WI38 (cell line): Measurements from ENCODE around the gene RNH1.
A peak's percentile ranks its signal among the peaks of the same experiment; 100 is the strongest.

Source experiments
- H3K4me3 ChIP-seq: 2 replicates; pipeline ENCODE4 v1.5.1; 2011; ENCODE audit warnings: low read depth, mild to moderate bottlenecking, control low read depth, low read length
- TF ChIP-seq, protein P1 (sequence below): IDR thresholded peaks from 2 replicates; pipeline ENCODE4 v1.5.1; 2012; ENCODE audit warnings: low read depth, mild to moderate bottlenecking, control low read depth, low read length

Gene RNH1

DNA sequence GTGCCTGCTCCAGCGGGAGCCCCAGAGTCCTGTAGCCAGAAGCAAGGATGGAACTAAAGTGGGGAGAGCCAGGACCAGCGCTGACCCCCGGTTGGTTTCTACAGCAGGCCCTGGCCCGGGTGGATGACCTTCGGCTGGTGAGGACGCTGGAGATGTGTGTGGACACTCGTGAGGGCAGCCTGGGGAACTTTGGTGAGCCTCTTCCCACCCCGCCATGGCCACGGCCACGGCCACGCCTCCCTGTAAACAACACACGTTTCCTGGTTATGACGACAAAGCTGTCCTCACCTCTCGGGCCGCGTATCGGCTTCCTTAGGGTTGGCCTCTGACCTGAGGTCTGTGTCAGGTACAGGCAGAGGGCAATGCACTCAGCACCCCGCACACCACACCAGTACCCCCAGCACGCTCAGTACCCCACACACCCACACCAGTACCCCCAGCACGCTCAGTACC, 34.4 kb upstream of the RNH1 start:
- no peak overlapping the region for H3K4me3 ChIP-seq
- TF ChIP-seq, protein P1, sequence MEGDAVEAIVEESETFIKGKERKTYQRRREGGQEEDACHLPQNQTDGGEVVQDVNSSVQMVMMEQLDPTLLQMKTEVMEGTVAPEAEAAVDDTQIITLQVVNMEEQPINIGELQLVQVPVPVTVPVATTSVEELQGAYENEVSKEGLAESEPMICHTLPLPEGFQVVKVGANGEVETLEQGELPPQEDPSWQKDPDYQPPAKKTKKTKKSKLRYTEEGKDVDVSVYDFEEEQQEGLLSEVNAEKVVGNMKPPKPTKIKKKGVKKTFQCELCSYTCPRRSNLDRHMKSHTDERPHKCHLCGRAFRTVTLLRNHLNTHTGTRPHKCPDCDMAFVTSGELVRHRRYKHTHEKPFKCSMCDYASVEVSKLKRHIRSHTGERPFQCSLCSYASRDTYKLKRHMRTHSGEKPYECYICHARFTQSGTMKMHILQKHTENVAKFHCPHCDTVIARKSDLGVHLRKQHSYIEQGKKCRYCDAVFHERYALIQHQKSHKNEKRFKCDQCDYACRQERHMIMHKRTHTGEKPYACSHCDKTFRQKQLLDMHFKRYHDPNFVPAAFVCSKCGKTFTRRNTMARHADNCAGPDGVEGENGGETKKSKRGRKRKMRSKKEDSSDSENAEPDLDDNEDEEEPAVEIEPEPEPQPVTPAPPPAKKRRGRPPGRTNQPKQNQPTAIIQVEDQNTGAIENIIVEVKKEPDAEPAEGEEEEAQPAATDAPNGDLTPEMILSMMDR: no peak

DNA sequence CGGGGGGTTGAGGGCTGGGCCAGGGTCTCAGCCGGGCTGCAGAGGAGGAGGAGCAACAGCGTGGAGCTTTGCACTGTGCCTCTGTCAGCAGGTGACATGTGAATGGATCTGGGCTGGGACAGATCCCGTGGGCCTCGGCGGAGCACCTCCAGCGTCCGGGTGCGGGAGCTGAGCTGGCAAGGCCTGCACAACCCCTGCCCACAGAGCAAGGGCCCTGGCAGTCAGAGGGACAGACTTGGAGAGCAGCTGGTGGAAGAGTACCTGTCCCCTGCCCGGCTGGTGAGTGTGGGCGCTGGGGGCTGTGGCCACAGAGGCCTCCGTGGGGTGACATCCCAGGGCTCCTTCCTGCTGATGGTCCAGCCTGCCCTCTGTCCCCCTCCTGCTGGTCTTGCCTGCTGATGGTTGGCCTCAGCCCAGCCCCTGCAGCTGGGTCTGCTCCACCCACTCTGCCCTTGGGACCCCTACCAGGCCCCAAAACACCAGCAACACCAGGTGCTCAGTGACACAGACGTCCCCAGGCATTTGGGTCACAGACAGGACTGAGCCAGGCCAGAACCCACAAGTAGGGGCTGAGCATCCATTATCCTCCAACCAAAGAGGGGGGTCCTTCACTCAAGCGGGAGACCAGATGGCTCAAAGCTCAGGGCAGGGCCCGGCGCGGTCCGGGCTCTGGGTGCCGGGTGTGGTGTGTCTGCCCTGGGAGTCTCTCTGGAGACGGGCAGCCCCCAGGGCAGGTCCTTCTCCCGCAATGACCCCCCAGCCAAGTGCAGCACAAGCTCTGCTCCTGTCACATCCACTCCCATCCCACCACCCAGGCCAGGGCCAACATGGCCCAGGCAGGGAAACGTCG, 33.8 kb upstream of the RNH1 start:
- H3K4me3 ChIP-seq: no peak overlapping the region
- TF ChIP-seq, protein P1: no peak

DNA sequence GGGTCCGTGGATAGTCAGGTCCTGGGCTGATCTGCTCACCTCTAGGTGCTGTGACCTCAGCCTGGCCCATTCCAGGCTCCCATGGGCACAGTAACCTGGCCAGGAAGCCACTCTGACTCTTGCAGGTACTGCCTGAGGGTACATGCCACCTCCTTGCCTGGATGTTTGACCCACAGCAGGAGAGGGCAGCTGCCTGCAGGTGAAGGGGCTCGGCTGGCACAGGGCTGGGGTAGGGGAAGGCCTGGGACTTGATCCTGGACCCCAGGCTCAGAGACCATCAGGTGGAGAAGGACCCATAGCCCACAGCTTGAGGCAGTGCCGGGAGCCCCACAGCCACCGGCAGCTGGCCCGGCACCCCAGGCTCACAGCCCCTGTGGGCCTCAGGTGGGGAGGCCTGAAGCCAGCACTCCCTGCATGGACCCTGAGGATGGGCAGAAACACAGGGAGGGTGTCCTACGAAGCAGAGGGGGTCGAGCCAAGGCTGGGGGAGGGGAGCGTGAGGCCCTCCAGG, 33.0 kb upstream of the RNH1 start:
- TF ChIP-seq, protein P1: no peak
- H3K4me3 ChIP-seq: no peak overlapping the region

DNA sequence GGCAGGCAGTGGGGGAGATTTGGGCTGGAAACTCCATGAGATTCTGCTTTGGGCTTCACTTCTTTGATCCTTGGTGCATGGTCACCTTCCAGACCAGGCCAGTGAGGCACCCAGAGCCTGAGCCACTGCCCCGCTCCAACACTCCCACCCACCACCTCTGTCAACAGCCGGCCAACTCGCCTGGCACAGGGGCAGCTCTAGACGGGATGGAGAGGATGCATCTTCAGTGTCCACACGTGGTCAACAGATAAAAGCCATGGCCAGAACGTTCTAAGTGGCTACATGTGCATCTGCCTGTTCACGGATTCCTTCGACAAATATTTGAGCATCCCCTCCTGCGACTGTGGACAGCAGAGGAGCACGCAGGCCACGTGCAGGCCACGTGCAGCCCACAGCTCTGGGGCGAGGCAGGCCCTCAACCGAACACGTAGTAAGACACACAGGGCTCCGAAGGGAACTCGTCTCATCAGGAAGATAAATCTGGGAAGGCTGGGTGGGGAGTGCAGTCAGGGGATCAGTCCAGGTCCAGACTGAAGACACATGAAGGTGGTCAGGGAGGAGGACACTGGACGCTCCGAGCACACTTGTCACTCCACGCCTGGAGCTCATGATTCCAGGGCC, 31.5 kb upstream of the RNH1 start:
- no peak overlapping the region for H3K4me3 ChIP-seq
- TF ChIP-seq, protein P1: no peak

DNA sequence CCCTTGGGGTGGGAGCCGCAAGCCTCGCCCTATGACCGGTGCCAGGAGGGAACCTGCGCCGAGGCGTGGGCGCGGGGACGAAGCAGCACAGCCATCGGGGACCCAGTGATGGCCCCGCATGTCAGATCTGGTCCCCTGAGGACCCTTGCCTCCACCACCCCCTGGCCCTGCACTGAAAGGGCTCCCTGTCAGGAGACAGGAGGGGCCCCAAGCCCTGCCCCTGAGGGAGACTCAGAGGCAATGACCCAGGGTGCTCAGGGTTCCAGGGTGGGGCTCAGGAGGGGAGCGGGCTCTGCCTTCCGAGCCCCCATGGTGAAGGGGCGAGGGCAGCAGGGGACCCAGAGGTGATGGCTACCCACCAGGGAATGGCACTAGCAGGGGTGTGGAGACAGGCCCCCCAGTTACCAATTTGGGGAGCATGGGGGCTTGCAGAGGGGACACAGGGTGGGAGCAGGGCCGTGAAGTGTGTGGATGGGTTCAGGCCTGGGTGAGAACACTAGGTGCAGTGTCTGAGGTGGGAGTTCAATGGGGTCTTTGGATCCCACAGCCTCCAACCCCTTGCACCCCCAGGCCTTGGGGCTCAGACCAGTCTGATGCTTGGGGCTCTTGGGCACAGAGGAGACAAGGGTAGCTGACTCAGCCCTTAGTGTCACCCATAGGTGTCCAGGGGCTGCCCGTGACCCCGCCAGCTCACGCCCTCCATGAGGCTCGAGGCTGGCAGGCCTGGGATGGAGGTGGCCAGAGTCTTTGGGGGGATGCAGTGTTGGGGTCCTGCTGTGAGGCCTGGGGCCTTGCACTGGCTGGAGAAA, 30.8 kb upstream of the RNH1 start:
- H3K4me3 ChIP-seq: peak overlapping the region; percentile 60
- TF ChIP-seq, protein P1: no peak

DNA sequence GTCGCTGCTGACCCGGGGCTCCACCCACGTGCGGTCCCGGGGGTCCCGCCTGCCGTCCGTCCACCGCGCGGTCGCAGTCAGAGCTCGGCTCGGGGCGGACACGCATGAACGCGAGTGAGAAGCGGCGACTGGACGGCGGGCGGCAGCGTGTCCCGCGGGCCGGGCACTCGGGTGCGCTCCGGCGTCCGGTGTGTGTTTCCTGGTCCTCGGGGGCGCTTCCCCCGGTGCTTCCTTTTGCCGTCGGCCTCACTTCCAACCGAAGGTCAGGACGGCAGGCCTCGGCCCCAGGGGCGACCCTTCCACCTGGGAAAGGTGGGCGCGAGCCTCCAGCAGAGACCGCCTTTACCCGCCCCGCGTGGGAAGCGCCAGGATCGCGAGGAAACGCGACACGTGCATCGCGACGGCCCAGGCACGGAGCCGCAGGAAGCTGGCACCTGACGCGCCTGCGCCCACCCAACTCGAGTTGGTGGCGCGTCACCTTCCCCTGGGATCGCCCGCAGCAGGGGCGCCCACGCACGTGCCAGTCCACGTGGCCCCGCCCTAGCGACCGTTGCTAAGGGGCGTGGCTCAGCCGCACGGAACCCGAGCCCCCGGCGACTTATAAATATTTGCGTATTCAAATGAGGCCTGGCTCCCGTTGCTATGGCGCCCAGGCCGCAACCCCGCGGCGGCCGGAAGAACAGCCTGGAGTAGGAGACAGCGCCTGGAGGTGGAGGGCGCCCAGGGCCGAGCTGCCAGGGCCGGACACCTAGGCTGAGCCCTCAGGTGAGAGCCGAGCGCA, 30.0 kb upstream of the RNH1 start, which contains the start of gene LRRC56:
Gene LRRC56, plus strand, starts transcription at position 687 of the 781 bp plus-strand sequence. CDS start 3,158 bp downstream, outside the sequence.
- peak within 1 kb of the TSS; percentile 60 for H3K4me3 ChIP-seq
- TF ChIP-seq, protein P1: no peak
